ENCODE data around the gene MMADHC.
"Not testable (repeated sequence)": the region's sequence is repeated elsewhere in the genome, so short reads cannot be mapped to it uniquely, and the experiment has no call there.

Gene MMADHC

GRCh38 chr2:149594411-149594810 lies 6.8 kb upstream of the MMADHC start:
- DNase-seq: no peak

GRCh38 chr2:149587950-149588487 lies 444 bp upstream of the MMADHC start:
- no peak for DNase-seq

- DNase-seq: no peak
Measured at GRCh38 chr2:149586898-149587219, 716 bp downstream of the MMADHC start.

- no peak for DNase-seq
Measured at GRCh38 chr2:149586063-149586462, 1.5 kb downstream of the MMADHC start.

- no peak for DNase-seq
Measured at GRCh38 chr2:149585166-149585885, 2.2 kb downstream of the MMADHC start.

- no peak for DNase-seq
Measured at GRCh38 chr2:149579972-149580882, 7.3 kb downstream of the MMADHC start.

- DNase-seq: no peak
Measured at GRCh38 chr2:149577269-149577668, 10.3 kb downstream of the MMADHC start.

- no peak for DNase-seq
Measured at GRCh38 chr2:149575752-149576151, 11.8 kb downstream of the MMADHC start.

GRCh38 chr2:149575277-149575676 lies 12.3 kb downstream of the MMADHC start:
- DNase-seq: no peak

- no peak for DNase-seq
Measured at GRCh38 chr2:149573760-149574159, 13.8 kb downstream of the MMADHC start.

GRCh38 chr2:149572102-149572953 lies 15.2 kb downstream of the MMADHC start:
- DNase-seq: no peak

- no peak for DNase-seq
Measured at GRCh38 chr2:149568138-149568537, 19.4 kb downstream of the MMADHC start.

- no peak for DNase-seq
Measured at GRCh38 chr2:149566652-149567051, 20.9 kb downstream of the MMADHC start.

GRCh38 chr2:149565625-149566024 lies 21.9 kb downstream of the MMADHC start:
- DNase-seq: not testable (repeated sequence)

GRCh38 chr2:149564983-149565382 lies 22.6 kb downstream of the MMADHC start:
- DNase-seq: no peak

- no peak for DNase-seq
Measured at GRCh38 chr2:149564097-149564496, 23.5 kb downstream of the MMADHC start.

- DNase-seq: no peak
Measured at GRCh38 chr2:149562324-149562723, 25.3 kb downstream of the MMADHC start.

- DNase-seq: peak; percentile 36
Measured at GRCh38 chr2:149561309-149561926, 26.2 kb downstream of the MMADHC start.

- no peak for DNase-seq
Measured at GRCh38 chr2:149559341-149560068, 28.1 kb downstream of the MMADHC start.

GRCh38 chr2:149556452-149556851 lies 31.1 kb downstream of the MMADHC start:
- DNase-seq: no peak

- DNase-seq: no peak
Measured at GRCh38 chr2:149552830-149553229, 34.7 kb downstream of the MMADHC start.

- no peak for DNase-seq
Measured at GRCh38 chr2:149552226-149552625, 35.3 kb downstream of the MMADHC start.
